ENCODE measurements around the gene DDX24.

Gene DDX24

DNA sequence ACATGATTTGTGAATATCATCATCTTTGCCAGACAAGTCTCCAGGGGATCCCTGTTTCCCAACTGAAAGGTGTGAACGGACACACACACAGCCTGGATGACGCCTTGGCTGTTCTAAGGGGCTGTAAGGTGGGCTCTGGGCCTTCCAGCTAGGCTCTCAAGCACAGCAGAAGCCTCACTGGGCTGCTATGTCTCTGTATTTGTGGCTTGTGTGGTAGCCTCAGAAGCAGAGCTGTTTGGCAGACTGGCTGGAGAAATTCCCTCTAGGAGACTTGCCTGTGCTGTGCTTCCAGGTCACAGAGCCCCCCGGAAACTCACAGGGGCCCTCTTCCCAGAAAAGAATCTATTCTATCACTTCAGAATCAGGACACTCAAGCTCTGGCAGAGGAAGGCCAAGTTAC, 33.4 kb downstream of the DDX24 start:
- DNase-seq: no peak

DNA sequence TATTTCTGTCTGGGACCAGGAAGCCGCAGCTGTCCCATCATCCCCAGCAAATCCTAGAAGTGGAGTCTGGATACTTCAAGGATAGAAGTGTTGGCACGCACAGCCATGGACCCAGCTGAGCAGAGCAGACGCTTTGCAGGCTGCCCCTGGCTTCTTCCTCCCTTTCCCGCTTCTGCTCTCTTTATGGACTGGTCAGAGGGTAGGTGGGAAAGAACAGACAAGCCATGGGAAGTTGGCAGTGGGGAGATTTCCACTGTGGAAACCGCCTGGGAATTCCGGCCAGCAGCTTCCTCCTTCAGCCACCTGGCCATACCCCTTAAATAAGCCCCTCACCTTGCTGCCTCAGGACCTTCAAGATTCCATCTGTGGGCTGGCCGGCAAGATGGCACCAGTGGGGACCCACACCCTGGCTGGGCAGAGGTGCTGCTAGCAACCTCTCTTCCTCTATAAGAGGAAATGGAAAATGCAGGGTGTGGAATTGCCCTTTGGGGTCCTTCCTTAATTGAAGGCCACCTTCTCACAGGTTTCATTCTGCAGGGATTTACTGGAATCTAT, 34.2 kb downstream of the DDX24 start:
- no peak for DNase-seq

DNA sequence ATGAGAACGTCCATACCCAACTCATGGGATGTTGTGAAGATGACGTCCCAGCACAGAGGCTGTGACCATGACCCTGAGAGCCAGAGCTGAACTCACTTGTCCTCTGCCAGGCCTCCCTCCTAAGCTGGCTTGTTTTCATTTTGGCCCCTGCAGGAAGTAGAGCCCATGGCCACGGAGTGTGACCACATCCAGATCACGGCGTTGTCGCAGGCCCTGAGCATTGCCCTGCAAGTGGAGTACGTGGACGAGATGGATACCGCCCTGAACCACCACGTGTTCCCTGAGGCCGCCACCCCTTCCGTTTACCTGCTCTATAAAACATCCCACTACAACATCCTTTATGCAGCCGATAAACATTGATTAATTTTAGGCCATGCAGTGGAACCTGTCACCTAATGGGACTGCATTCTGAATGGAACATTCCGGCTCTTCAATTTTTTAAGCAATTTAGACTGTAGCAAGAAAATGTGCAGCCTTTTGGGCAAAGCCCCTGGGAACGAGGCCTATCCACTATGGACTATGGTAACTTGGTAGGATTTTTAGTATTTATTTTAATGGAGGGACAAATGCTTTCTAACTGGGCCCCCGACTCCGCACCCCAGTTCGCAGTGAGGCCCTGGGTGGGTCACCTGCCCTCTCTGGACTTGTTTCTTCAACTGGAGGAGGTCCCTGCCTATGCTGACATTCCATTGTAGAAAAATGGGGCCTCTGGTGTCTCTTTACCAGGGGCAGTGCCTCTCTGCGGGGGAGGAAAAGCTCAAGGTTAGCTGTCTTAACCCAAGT, 35.2 kb downstream of the DDX24 start:
- no peak for DNase-seq

DNA sequence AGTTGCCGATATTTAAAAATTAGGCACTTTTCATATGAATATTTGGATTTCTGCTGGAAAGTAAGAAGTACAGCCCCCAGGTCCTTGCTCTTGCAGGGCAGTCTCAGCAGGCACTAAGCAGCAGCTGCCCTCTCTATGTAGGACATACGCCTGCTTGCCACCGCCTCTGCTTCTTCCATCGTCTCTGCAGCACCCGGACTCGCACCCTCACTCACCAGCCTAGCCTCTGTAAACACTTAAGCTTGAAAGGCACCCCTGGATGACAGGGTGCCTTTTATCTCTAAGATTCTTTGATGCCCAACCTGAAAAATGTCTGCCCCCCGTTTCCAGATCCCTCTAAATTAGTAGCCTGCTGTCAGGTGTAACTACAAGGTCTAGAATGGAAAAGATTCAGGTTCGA, 35.9 kb downstream of the DDX24 start:
- DNase-seq: no peak

DNA sequence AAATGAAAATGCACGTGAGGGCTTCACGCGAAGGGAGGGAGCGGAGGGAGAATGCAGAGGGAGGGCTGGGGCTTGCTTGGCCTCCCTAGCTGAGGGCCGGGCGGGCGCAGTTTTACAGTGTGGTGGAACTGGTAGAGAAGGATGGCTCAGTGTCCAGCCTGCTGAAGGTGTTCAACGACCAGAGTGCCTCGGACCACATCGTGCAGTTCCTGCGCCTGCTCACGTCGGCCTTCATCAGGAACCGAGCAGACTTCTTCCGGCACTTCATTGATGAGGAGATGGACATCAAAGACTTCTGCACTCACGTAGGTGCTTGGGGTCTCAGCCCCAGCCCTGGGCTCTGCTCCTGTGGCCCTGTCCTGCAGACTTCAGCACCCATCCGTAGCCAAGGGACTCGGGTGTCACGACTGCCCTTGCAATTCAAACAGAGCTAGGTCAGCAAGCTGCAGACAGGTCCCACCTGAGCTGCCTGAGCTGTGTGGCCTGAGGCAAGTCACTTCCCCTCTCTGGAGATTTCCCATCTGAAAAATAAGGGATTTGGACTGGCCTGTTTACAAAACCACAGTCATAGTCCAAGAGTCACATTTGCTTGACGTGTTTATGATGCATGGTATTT, 36.4 kb downstream of the DDX24 start:
- DNase-seq: no peak

DNA sequence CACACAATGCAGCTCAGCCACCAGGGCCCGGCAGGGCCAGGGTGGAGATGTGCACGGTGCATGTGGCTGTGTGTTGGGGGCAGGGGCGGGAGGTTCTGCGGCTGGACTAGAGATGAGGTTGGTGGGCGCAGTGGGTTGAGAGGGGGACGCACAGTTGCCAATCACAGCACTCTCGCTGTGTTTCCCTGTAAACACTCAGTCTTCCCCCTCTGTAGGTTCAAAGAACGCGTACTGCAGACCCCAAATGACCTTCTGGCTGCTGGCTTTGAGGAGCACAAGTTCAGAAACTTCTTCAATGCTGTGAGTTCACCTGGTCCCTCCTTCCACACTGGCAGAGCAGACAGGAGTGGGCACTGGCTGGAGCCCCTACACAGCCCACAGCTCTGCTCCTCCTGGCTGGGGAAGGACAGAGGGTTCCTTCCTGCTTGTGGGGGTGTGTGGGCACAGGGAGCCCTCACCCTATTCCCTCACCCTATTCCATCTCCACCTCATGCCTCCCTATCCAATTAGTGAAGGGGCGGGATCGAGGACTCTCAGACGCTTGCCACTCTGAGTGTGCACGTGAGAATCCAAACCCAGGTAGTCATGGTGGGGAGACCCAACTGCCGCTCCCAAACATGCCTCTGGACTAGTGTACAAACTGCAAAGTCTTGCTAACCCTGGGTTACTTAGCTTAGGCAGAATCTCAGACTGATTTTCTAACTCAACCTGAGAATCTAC, 37.1 kb downstream of the DDX24 start:
- DNase-seq: no peak

DNA sequence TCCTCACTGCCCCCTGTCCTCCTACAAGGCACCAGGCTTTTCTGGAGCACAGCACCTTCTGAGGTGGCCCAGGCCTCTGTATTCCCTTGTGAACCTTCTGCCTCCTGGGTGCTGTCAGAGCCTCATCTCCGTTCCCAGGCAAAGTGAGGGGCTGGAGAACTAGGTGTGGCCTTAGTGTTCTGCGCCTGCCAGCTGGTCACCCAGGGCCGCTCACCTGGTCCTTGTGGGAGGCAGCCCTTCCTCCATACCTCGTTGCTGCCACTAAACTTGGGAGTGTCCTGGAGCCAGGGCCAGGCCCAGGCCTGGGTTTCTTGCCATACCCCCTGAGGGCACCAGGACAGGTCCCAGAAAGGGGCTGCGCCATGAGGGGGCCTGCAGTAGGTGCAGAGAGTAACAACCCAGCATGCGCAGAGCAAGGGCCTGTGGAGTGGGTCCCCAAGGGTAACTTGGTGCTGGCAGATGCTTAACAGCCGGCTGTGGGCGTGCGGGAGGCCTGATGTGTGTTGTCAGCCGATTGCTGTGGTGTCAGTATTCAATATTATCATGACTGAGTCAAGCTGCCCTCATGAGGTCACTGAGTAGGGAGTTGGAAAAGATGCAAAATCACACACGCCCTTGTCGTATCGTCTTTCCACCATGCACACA, 37.8 kb downstream of the DDX24 start:
- no peak for DNase-seq

DNA sequence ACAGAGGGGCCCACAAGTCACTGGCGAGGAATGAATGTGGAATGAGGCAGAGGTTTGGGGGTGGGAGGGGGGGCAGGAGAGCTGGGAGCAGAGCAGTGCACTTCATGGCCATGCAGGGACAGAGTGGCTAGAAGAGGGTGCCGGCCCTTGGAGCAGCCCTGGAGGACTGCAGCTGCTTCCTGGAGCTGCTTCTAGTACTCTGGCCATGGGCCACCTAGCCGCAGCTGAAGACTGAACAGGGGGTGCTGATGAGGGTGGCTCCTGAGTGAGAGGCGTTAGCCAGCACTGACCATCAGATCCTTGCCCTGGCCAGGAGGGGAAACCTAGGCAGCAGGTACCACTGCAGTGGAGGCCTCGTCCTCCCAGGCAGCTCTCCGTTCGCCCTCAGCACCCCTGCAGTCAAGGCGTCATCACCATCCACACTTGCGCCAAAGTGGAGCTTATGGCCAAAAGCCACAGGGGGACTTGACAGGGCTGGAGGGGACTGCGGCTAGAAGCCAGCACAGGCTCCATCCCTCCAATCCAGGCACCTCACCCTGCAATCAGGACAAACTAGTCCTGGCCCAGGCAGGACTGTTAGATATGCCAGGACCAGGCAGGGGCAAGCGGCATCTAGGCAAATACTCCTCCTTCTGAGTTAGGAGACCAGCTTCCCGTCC, 38.4 kb downstream of the DDX24 start:
- no peak for DNase-seq

DNA sequence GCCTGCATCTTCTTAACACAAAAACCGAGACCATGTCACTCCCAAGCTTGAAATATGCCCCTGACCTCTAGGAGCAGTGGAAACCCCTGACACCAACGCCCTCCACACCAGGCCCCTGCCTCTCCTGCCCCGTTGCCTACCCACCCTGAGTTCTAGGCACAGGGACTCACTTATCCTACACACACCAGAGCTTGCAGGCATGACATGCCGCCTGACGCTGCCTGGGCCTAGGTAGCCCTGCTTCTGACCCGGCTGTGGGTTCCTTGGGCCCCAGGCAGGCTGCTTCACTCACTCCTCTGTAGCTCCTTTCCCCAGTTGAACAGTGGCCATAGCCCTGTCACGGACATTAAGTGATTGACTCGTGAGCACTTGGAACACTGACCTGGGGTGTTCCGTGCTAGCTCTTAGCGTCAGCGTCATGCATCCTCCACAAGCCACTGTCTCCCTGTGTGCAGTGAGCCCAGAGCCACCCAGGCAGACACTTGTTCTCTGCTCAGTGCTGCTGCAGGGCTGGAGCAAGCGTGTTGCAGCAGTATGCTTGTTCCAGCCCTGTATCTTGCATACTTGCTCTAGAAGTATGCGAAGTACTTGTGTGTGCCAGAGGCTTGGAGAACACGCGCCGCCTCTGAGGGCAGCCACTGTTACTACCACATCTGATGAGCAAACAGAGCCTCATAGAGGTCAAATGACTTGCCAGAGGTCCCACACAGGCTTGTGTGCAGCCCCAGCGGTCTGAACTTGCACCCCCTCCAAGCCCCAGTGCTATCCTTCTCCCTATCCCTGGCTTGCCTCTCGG, 39.3 kb downstream of the DDX24 start:
- DNase-seq: no peak

DNA sequence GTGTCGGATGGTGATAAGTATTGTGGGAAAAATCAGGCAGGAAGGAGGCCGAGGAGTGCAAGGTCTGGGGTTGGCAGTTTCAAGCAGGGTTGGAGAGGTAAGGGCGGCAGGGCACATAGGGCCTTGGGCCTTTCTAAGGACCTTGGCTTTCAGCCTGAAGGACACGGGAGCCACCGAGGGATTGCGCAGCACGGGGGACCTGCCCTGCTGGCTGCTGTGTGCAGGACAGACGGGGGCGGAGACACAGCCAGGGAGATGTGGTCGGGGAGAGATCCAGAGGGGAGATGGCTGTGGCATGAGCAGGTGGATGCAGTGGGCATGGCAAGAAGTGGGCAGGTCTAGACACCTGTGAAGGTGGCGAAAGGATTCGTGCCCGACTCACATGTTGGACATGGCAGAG, 40.2 kb downstream of the DDX24 start:
- no peak for DNase-seq

DNA sequence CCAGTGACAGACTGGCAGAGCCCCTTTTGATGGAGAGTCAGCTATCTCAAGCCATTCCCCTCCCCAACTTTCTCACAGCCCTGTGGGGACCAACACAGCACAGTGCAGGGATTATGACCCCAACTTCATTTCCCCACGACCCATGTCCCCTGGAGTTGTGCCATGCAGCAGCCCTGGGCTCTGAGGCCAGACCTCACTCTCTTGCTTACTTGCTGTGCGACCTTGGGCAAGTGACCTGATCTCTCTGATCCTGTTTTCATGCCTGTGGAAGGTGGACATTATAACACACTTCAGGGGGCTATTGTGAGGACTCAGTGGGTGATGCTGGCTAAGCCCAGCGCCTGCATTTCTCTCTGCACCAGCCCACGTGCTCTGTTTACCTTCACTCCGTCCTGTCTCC, 40.8 kb downstream of the DDX24 start:
- no peak for DNase-seq

DNA sequence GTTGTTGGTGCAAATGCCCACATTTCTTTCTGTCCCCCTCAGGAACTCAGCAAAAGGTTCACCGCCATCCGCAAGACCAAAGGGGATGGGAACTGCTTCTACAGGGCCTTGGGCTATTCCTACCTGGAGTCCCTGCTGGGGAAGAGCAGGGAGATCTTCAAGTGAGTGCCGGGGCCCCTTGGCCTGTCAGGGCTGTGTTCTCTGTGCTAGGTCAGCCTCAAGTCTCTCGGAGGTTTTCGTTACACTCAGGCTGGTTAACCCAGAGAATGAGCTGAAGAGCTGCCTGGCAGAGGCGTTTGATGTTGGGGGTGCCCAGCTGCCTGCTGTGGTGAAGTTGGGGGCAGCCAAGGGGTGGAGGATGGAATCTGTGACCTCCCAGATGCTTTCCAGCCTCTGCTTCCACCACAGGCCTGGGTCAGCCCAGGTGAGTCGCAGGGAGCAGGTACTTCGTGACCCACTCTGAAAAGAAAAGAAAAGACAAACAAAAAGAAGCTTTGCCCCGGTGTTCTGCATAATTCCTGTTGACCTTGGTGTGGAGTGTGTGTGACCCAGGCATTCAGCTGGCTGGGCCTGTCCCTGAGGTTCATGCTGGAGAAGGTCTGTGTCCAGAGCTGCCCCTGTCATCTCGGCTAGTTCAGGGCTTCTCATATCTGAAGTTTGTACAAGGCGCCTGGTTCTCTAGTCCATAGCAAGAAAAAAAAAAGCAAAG, 41.9 kb downstream of the DDX24 start:
- DNase-seq: no peak

DNA sequence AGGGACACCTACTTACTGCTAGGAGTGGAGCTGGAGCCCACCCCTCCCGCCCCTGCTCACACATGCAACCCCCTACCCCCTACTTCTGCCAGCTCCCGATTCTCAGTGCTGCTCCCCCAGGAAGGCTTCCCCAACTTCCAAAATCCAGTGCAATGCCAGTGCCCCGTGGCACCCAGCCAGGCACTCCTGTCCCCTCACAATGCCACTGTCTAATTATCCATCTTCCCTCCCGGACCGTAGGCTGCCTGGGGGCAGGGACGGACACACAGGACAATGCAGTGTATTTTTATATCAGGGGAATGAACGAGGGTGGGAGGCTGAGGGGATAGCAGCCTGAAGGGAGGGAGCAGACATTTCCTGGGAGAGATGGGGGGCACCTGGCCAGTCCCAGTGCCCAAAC, 42.5 kb downstream of the DDX24 start:
- DNase-seq: no peak

DNA sequence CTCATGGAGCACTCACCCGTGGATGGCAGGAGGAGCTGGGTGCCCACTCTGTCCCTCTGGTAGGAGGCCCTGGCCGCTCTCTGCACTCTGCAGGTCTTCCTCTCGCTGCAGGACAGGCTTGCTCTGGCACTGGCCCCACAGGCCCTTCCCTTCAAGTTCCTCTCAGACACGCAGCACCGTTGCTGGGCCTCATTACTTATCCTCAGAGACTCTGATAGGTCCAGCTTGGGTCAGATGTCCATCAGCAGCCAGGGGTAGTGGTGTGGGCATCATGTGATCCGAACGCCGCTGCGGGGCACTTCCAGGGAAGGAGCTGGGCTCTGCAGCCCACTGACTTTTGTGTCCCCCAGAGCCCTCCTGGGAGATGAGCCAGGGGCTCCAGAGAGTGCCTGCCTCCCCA, 43.0 kb downstream of the DDX24 start:
- DNase-seq: no peak

DNA sequence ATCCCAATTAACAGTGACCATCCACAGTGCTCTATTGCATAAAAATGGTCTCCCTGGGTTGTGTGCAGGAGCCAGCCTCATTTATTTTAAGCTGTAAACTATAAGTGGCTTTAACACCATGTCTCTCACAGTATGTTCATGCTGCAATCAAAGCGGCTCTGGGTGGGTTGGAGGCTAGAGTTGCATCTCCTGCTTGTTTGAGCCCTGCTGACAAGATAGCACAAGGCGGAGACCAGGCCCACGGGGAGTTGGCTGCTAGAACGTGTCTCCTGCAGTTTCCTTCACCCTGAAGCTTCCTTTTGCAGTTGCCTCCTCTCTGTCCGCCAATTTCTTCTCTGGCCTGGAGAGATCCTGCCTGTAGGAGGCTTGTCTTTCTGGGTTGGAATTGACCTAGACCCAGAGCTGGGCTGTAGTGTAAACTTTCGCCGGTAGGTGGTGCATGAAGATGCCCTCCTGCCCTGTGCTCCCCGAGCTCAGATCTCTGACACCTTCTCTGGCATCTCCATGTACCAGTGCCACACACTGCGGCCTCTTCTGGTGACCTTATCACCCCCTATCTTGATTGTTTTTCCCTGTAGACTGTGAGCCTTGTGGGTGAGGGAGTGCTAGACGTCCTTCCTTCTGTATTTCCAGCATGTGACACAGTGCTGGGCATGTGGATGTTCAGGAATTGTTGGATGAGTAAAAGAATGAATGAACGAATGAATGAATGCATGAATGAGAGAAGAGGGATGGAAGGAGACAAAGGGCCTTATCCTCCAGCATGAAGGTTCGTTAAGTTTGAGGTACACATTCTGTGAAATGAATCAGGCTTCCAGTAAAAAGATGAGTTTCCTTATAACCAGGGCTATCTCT, 44.5 kb downstream of the DDX24 start:
- DNase-seq: peak; percentile 81

DNA sequence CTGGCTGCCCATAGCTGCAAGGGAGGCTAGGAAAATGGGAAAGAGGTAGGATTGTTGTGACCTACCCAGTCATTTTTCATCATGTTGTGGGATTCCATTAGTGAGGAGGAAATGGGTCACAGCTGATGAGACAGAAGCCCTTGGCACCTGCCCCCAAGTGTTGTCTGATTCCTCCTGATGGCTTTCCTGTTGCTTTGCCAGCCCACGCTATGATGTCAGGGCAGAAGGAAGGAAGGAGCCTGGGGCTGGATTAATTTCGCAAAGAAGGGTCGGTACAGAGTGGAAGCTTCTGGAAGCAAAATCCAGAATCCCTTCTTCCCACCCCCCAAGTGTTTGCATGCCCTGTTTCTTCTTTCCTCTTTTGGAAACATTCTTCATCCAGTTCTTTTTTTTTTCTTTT, 46.1 kb downstream of the DDX24 start:
- no peak for DNase-seq

DNA sequence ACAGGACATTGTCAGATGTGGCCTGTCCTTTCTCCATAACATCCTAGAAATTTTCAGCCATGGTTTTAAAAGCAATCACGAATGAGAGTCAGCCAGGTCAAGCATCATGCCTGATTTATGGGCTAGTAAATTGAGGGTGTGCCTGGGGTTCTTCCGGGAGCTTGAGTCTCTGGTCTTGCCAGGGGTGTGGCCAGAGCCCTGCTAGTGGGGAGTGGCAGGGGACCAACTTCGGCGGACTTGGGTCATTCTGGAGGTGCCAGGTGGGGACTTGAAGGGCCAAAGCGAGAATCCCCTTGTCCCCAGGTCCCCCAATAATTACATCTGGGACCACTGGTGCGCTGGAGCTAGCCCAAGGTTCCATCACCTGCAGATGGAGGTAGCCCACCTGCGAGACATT, 49.1 kb downstream of the DDX24 start:
- no peak for DNase-seq

DNA sequence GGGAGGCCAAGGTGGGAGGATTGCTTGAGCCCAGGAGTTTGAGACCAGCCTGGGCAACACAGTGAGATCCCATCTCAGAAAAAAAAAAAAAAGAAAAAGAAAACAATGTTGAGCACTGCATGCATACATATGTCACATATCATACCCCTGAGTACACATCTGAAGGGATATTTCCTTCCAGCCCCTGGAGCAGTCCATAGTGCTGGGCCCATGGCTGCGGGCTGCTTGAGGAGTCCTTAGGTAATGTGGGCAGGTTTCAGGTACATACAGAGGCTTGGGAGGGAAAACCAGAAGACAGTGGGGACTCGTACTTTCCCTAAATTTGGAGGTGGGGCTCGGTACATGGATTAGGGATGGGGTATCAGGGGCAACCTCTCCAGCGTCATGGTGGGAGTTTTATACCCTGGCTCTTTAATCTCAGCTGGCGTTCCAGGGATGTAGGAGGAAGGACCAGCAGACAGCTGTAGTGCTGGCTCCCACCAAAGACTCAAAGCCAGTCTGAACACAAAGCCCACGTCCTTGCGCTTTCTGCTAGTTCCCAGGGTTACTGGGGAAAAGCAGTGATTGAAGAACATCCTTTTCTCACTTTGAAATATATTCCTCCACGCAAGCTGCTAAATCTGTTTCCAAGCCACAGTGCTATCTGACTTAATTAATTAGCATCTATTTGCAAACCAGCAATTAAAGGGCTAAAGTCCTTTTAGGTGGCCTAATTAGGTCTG, 49.7 kb downstream of the DDX24 start:
- DNase-seq: no peak

DNA sequence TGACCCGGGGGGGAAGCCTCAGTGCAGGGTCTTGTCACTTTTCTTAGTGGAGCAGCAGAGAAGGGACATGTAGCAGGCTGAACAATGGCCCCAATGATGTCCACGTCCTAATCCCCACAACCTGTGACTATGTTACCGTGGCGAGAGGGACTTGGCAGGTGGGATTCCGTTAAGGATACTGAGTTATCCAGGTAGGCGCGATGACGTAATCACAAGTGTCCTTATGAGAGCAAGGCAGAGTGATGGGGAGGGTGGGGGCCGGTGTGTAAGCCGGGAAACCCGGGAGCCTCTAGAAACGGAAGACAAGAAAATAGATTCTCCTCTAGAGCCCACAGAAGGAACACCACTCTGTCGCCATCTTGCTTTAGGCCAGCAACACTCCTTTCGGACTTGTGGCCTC, 50.4 kb downstream of the DDX24 start:
- DNase-seq: no peak

Measured in CD4-positive, alpha-beta T cell treated with Interleukin-17A for 1 hour (primary cell).